Mammary epithelial cell (primary cell): Measurements from ENCODE around the gene ZNF516.

Source experiments
- EZH2 ChIP-seq: IDR thresholded peaks from 2 replicates; pipeline ENCODE4 v1.6.1; 2012; ENCODE audit warnings: low read length, inconsistent platforms, borderline replicate concordance
- TF ChIP-seq, protein P1 (sequence below), 2 donors: IDR thresholded peaks in 1 of 2; conservative IDR thresholded peaks in 1 of 2; 2 replicates each; pipeline ENCODE4 v1.5.1; 2011 to 2012; ENCODE audit warnings: inconsistent platforms in 2 of 2, low read length in 2 of 2, mild to moderate bottlenecking in 2 of 2, control low read depth in 1 of 2, low read depth in 1 of 2; ENCODE audit not compliant: insufficient read depth in 1 of 2; ENCODE audit errors: extremely low read depth in 1 of 2

DNA sequence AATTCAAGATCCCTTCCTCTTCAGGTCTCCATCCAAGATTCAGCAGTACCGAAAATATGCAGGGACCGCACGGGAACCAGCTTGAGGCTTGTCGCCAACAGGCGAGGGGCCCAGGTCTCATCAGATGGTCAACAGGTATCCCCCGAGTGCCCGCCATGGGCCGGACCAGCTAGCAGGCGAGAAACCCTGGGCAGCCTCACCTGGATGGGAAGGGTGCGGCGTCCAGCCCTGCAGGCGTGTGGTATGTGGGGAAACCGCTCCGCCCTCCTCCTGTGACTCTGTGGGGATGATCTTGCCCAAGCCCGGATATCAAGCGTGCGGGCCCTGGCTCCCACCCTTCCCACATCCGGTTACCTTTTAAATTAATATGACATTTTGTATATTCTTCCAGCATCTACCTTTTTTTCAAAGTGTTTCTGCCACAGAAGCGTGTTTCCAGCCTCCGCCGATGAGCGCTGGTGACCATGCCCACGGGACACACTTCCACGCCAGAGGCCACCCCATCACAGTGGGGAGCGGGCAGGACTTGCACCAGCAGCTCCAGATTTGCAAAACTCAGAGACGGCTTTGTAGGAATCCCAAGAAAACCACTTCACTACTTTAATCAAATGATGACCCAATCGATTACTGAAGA lies 33.2 kb downstream of the ZNF516 start:
- TF ChIP-seq, protein P1, sequence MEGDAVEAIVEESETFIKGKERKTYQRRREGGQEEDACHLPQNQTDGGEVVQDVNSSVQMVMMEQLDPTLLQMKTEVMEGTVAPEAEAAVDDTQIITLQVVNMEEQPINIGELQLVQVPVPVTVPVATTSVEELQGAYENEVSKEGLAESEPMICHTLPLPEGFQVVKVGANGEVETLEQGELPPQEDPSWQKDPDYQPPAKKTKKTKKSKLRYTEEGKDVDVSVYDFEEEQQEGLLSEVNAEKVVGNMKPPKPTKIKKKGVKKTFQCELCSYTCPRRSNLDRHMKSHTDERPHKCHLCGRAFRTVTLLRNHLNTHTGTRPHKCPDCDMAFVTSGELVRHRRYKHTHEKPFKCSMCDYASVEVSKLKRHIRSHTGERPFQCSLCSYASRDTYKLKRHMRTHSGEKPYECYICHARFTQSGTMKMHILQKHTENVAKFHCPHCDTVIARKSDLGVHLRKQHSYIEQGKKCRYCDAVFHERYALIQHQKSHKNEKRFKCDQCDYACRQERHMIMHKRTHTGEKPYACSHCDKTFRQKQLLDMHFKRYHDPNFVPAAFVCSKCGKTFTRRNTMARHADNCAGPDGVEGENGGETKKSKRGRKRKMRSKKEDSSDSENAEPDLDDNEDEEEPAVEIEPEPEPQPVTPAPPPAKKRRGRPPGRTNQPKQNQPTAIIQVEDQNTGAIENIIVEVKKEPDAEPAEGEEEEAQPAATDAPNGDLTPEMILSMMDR (conservative IDR thresholded peaks at IDR 0.05 in 1 of 2, IDR thresholded peaks at IDR 0.05 in 1 of 2; ENCODE audit: extremely low read depth in 1 of 2, insufficient read depth in 1 of 2, low read depth in 1 of 2, low read length in 2 of 2), result no peak
- TF ChIP-seq EZH2, result no peak
